ENCODE results near the gene KLHL6.

KLHL6 gene

DNA sequence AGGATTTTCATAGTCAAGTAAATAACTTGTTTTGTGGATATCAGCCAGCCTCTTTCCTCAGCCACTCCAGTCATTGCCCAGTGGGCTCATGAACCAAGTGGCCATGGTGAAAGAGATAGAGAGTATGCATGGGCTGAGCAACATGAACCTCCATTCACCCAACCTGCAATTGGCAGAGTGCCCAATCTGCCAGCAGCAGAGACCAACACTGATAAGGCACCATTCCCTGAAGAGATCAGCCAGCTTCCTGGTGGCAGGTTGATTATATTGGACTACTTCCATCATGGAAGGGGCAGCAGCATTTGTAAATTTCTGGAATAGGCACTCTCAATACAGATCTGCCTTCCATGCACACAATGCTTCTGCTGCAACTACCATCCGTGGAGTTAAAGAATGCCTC lies 116.8 kb downstream of the KLHL6 start:
- no peak overlapping the region for H3K4me3 ChIP-seq (ENCODE audit: low read depth, low read length)
- TF ChIP-seq, protein P1, sequence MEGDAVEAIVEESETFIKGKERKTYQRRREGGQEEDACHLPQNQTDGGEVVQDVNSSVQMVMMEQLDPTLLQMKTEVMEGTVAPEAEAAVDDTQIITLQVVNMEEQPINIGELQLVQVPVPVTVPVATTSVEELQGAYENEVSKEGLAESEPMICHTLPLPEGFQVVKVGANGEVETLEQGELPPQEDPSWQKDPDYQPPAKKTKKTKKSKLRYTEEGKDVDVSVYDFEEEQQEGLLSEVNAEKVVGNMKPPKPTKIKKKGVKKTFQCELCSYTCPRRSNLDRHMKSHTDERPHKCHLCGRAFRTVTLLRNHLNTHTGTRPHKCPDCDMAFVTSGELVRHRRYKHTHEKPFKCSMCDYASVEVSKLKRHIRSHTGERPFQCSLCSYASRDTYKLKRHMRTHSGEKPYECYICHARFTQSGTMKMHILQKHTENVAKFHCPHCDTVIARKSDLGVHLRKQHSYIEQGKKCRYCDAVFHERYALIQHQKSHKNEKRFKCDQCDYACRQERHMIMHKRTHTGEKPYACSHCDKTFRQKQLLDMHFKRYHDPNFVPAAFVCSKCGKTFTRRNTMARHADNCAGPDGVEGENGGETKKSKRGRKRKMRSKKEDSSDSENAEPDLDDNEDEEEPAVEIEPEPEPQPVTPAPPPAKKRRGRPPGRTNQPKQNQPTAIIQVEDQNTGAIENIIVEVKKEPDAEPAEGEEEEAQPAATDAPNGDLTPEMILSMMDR (IDR thresholded peaks at IDR 0.05; ENCODE audit: borderline replicate concordance, insufficient read depth, low read depth, low read length): no peak

DNA sequence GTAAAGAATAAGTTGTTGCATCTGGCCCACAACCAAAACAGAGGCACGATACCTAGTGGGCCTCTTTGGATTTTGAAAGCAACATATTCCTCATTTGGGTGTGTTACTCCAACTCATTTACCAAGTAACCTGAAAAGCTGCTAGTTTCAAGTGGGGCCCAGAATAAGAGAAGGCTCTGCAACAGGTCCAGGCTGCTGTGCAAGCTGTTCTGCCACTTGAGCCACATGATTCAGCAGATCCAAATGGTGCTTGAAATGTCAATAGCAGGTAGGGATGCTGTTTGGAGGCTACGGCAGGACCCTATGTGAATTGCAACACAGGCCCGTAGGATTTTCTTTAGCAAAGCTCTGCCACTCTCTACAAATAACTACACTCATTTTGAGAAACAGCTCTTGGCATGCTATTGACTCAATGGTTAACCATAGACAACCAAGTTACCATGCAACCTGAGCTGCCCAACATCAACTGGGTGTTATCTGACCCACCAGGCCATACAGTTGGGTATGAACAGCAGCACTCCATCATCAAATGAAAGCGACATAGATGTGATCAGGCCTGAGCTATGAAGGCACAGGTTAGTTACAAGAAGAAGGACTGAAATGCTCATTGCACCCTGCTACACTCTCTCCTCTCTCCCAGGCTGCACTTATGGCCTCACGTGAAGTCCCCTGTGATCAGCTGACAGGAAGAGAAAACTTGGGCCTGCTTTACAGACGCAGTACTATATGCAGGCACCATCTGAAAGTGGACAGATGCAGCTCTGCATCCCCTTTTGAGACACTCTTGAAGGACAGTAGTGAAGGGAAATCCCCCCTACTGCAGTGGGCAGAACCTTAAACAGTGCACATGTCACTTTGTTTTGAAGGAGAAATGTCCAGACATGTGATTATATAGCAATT lies 117.6 kb downstream of the KLHL6 start:
- TF ChIP-seq, protein P1 (IDR thresholded peaks at IDR 0.05; ENCODE audit: borderline replicate concordance, insufficient read depth, low read depth, low read length): no peak

More for the DNA sequence above, 117.6 kb downstream of the KLHL6 start:
- H3K4me3 ChIP-seq (ENCODE audit: low read depth, low read length): no peak overlapping the region

All from GM12875 (cell line).